SIG-M5 treated with dmso at 0.1 percent for 504 hours (cell line): ENCODE measurements around the gene FKBP9.

Source experiments
- DNase-seq: peaks from one replicate; lab custom pipeline; 2025; ENCODE audit not compliant: unreplicated experiment; lab: John Stamatoyannopoulos, UW

The FKBP9 gene

GRCh38 chr7:33054261-33054964 lies 97.2 kb downstream of the FKBP9 start:
- DNase-seq = no peak

- no peak for DNase-seq
Observed at GRCh38 chr7:33055158-33055557, 97.9 kb downstream of the FKBP9 start.
